Measurements from ENCODE around the gene EPHA6. TPM values are rescaled to one million over a fixed set of nuclear protein-coding genes. Genes with fewer than 3 reads are reported as not detected.

The EPHA6 gene
- total RNA-seq, 2 experiments from 2014 or later, result not detected

DNA sequence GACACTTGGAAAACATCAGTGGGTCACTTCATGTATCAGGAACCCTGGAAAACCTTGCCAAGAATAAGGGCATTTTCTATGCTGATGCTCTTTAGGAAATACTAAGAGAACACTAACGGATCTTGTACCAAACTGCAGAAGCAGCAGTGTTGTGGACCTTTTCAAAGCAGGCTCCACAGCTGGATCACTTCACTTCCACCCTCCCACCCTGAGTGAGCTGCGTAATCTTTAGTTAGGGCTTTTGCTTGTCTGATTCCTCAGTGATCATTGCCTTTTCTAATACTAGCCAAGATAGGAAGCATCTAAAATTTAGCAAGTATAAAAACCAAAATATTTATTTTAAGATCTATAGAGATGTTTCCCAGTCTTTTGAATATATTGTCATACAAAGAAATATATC lies 229.0 kb downstream of the EPHA6 start:
- Mint-ChIP-seq H3K4me1 (ENCODE audit: low read depth) (no peaks in the 10 kb centered on the region), H3K27me3 (no peaks in the 10 kb centered on the region), H3K4me3 (no peak overlapping the region), H3K9me3 (no peaks in the 10 kb centered on the region), H3K36me3 (ENCODE audit: low read depth) (no peaks in the 10 kb centered on the region), H3K27ac (no peak overlapping the region)
- ATAC-seq (ENCODE audit: poor library complexity), result no peak
- H3K36me3 ChIP-seq (ENCODE audit: insufficient read depth, low read length), result no peaks in the 10 kb centered on the region
- no peaks in the 10 kb centered on the region for H3K27me3 ChIP-seq (ENCODE audit: control insufficient read depth in 1 of 2, insufficient read depth in 2 of 2, low read length in 2 of 2)
- intact Hi-C loops (cut with DNase I, micrococcal nuclease), result no loop called here
- POLR2A ChIA-PET, result no interaction called here
- no peaks in the 10 kb centered on the region for H3K4me1 ChIP-seq (ENCODE audit: insufficient read depth, low read length)
- DNase-seq, result no peak
- TF ChIP-seq, protein P1, sequence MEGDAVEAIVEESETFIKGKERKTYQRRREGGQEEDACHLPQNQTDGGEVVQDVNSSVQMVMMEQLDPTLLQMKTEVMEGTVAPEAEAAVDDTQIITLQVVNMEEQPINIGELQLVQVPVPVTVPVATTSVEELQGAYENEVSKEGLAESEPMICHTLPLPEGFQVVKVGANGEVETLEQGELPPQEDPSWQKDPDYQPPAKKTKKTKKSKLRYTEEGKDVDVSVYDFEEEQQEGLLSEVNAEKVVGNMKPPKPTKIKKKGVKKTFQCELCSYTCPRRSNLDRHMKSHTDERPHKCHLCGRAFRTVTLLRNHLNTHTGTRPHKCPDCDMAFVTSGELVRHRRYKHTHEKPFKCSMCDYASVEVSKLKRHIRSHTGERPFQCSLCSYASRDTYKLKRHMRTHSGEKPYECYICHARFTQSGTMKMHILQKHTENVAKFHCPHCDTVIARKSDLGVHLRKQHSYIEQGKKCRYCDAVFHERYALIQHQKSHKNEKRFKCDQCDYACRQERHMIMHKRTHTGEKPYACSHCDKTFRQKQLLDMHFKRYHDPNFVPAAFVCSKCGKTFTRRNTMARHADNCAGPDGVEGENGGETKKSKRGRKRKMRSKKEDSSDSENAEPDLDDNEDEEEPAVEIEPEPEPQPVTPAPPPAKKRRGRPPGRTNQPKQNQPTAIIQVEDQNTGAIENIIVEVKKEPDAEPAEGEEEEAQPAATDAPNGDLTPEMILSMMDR (IDR thresholded peaks at IDR 0.05), result no peak
- no peaks in the 10 kb centered on the region for H3K9me3 ChIP-seq (ENCODE audit: control insufficient read depth in 1 of 2, insufficient read depth in 1 of 2, low read length in 2 of 2)
- H3K27ac ChIP-seq (ENCODE audit: low read depth in 1 of 2, low read length in 2 of 2), result no peak overlapping the region
- H3K4me3 ChIP-seq (ENCODE audit: low read length), result no peak overlapping the region
- CTCF ChIA-PET, result no interaction called here

DNA sequence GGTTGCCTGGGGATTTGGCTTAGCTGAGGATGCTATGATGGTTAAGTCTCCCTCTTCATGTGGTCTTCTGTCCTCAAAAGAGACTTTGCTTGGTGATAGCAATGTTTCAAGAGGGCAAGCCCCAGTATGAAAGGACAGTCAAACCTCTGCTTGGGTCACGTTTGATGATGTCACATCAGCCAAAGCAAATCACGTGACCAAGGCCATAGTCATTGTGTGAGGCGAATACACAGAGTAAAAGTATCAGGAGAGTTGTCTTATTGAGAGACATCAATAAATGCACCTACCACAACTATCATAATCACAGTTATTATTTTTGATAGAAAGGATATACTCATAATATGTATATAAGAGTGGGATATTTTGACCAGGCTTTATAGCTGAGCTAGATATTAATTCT lies 243.0 kb downstream of the EPHA6 start:
- Histone ChIP-seq H3K4me1 (ENCODE audit: insufficient read depth, low read length) (no peaks in the 10 kb centered on the region), H3K27me3 (ENCODE audit: control insufficient read depth in 1 of 2, insufficient read depth in 2 of 2, low read length in 2 of 2) (no peaks in the 10 kb centered on the region), H3K9me3 (ENCODE audit: control insufficient read depth in 1 of 2, insufficient read depth in 1 of 2, low read length in 2 of 2) (peaks cover 2 to 10% of the 10 kb centered on the region in 2 experiments), H3K36me3 (ENCODE audit: insufficient read depth, low read length) (no peaks in the 10 kb centered on the region), H3K4me3 (ENCODE audit: low read length) (no peak overlapping the region), H3K27ac (ENCODE audit: low read depth in 1 of 2, low read length in 2 of 2) (no peak overlapping the region)
- intact Hi-C loops (cut with DNase I, micrococcal nuclease), result no loop called here
- TF ChIP-seq, protein P1 (IDR thresholded peaks at IDR 0.05), result no peak
- Mint-ChIP-seq H3K4me3 (no peak overlapping the region), H3K4me1 (ENCODE audit: low read depth) (no peaks in the 10 kb centered on the region), H3K36me3 (ENCODE audit: low read depth) (no peaks in the 10 kb centered on the region), H3K9me3 (peaks cover 13% of the 10 kb centered on the region), H3K27ac (no peak overlapping the region), H3K27me3 (no peaks in the 10 kb centered on the region)
- POLR2A ChIA-PET, result no interaction called here
- no peak for DNase-seq
- CTCF ChIA-PET, result no interaction called here
- no peak for ATAC-seq (ENCODE audit: poor library complexity)

DNA sequence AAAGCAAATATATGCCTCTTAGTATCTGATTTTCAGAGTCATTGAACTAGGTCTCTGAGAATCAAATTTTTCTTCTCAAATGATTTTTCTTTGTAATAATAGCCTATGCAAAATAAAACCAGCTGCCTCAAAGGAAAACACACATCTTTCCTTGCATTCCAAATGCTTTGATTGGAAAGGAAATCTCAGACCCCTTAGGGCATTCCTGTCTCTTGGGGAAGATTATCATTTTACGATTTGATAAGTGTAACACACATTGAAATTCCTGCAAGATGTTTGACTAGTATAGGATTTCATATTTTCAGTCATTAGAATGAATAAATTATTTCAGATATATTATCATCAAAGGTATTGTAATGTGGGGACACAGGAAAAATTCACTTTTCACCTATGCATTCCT lies 244.8 kb downstream of the EPHA6 start:
- H3K27ac ChIP-seq (ENCODE audit: low read depth in 1 of 2, low read length in 2 of 2), result no peak overlapping the region
- Mint-ChIP-seq H3K27ac (no peak overlapping the region), H3K4me3 (no peak overlapping the region), H3K9me3 (peaks cover 16% of the 10 kb centered on the region), H3K4me1 (ENCODE audit: low read depth) (no peaks in the 10 kb centered on the region), H3K36me3 (ENCODE audit: low read depth) (no peaks in the 10 kb centered on the region), H3K27me3 (no peaks in the 10 kb centered on the region)
- no peaks in the 10 kb centered on the region for H3K27me3 ChIP-seq (ENCODE audit: control insufficient read depth in 1 of 2, insufficient read depth in 2 of 2, low read length in 2 of 2)
- H3K4me1 ChIP-seq (ENCODE audit: insufficient read depth, low read length), result no peaks in the 10 kb centered on the region
- DNase-seq, result no peak
- TF ChIP-seq, protein P1 (IDR thresholded peaks at IDR 0.05), result no peak
- H3K36me3 ChIP-seq (ENCODE audit: insufficient read depth, low read length), result no peaks in the 10 kb centered on the region
- intact Hi-C loops (cut with DNase I, micrococcal nuclease), result no loop called here
- H3K9me3 ChIP-seq (ENCODE audit: control insufficient read depth in 1 of 2, insufficient read depth in 1 of 2, low read length in 2 of 2), result peaks cover 4 to 10% of the 10 kb centered on the region in 2 experiments
- ATAC-seq (ENCODE audit: poor library complexity), result no peak
- CTCF ChIA-PET, result no interaction called here
- POLR2A ChIA-PET, result no interaction called here
- H3K4me3 ChIP-seq (ENCODE audit: low read length), result no peak overlapping the region
